ENCODE data around the gene RALGAPB.

Gene RALGAPB

DNA sequence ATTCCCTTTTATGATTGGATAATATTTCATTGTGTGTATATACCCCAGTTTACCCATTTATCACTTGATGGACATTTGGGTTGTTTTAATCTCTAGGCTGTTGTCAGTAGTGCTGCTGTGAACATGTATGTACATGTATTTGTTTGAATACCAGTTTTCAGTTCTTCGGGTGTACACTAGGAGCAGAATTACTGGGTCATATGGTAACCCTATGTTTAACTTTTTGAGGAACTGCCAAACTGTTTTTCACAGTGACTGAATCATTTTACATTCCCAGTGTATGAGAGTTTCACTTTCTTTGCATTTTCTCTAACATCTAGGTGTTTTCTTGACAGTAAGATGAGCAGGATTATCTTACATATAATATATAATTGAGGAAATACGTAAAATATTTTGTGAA, 63.7 kb downstream of the RALGAPB start:
- Histone ChIP-seq H3K27me3 (ENCODE audit: control insufficient read depth, insufficient read depth, low read length) (no peaks in the 10 kb centered on the region), H3K27ac (ENCODE audit: low read length) (no peak overlapping the region), H3K4me1 (ENCODE audit: control insufficient read depth, low read depth, low read length) (no peaks in the 10 kb centered on the region), H3K9me3 (ENCODE audit: control insufficient read depth, low read depth, low read length) (no peaks in the 10 kb centered on the region), H3K36me3 (ENCODE audit: control insufficient read depth, low read depth, low read length) (peaks cover 77% of the 10 kb centered on the region), H3K9ac (ENCODE audit: low read length) (no peak overlapping the region), H3K4me3 (ENCODE audit: low read length) (no peak overlapping the region)

DNA sequence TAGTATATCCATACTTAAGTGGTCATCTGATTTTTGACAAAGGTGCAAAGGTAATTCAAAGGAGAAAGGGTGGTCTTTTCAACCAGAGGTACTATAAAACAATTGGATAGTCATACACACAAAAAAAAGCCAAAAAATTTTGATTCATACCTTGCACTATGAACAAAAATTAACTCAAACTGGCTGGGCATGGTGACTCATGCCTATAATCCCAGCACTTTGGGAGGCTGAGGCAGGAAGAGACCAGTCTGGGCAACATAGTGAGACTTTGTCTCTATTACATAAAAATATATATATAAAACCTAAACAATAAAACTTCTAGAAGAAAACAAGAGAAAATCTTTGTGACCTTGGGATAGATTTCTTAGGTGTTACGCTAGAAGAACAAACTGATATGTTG, 64.5 kb downstream of the RALGAPB start:
- Histone ChIP-seq H3K36me3 (ENCODE audit: control insufficient read depth, low read depth, low read length) (peaks cover 80% of the 10 kb centered on the region), H3K9me3 (ENCODE audit: control insufficient read depth, low read depth, low read length) (no peaks in the 10 kb centered on the region), H3K9ac (ENCODE audit: low read length) (no peak overlapping the region), H3K27ac (ENCODE audit: low read length) (no peak overlapping the region), H3K27me3 (ENCODE audit: control insufficient read depth, insufficient read depth, low read length) (no peaks in the 10 kb centered on the region), H3K4me3 (ENCODE audit: low read length) (no peak overlapping the region), H3K4me1 (ENCODE audit: control insufficient read depth, low read depth, low read length) (no peaks in the 10 kb centered on the region)

- no peak overlapping the region for H3K4me3 ChIP-seq (ENCODE audit: low read length)
- no peak overlapping the region for H3K9ac ChIP-seq (ENCODE audit: low read length)
- no peak overlapping the region for H3K27ac ChIP-seq (ENCODE audit: low read length)
- H3K27me3 ChIP-seq (ENCODE audit: control insufficient read depth, insufficient read depth, low read length): no peaks in the 10 kb centered on the region
- peaks cover 81% of the 10 kb centered on the region for H3K36me3 ChIP-seq (ENCODE audit: control insufficient read depth, low read depth, low read length)
- H3K9me3 ChIP-seq (ENCODE audit: control insufficient read depth, low read depth, low read length): no peaks in the 10 kb centered on the region
- H3K4me1 ChIP-seq (ENCODE audit: control insufficient read depth, low read depth, low read length): no peaks in the 10 kb centered on the region
These were observed 66.1 kb downstream of the RALGAPB start for GRCh38 chr20:38538789-38539188.

DNA sequence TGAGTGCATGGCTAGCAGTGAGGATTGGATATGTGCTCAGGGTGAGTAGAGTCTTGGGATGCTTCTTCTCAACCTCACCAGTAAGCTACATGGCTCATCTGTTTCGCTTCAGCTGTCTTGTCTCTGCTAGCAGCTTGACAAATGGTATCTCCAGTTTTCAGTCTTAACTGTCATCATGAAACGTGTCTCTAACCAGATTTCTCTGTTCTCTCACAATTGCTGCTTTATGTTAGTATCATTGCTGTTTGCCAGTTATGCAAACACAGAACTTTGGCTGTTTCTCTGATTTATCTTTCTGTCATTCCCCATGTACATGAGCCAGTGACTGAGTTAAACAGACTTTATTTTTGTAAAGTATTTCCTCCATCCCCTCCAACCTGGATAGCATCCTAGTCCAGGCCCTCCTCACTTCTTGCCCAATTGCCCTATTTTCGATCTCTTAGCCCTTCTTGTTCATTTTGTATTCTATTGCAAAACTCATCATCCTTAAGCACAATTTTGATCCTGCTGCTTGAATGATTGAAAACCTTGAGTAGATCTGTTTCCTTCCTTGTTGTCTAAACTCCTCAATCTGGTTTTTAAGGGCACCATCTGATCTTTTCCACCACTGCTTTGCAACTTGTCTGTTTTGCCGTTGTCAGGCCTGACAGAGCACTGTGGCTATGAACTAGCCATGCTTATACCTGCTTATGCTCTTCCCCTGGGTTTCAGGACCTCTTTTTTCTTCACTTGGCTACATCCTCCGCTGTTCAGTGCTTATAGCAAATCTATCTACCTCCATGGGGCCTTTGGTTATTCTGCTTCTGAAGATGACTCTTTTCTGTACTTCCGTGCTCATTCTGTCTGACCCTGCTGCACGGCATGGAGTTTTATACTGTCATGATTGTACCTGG, 70.6 kb downstream of the RALGAPB start:
- no peak overlapping the region for H3K27ac ChIP-seq (ENCODE audit: low read length)
- H3K9me3 ChIP-seq (ENCODE audit: control insufficient read depth, low read depth, low read length): no peaks in the 10 kb centered on the region
- no peaks in the 10 kb centered on the region for H3K27me3 ChIP-seq (ENCODE audit: control insufficient read depth, insufficient read depth, low read length)
- H3K4me3 ChIP-seq (ENCODE audit: low read length): no peak overlapping the region
- no peak overlapping the region for H3K9ac ChIP-seq (ENCODE audit: low read length)
- peaks cover 83% of the 10 kb centered on the region for H3K36me3 ChIP-seq (ENCODE audit: control insufficient read depth, low read depth, low read length)
- H3K4me1 ChIP-seq (ENCODE audit: control insufficient read depth, low read depth, low read length): no peaks in the 10 kb centered on the region

GRCh38 chr20:38545771-38546170, 73.1 kb downstream of the RALGAPB start:
- Histone ChIP-seq H3K9me3 (ENCODE audit: control insufficient read depth, low read depth, low read length) (no peaks in the 10 kb centered on the region), H3K9ac (ENCODE audit: low read length) (no peak overlapping the region), H3K4me3 (ENCODE audit: low read length) (no peak overlapping the region), H3K36me3 (ENCODE audit: control insufficient read depth, low read depth, low read length) (peaks cover 67% of the 10 kb centered on the region), H3K27ac (ENCODE audit: low read length) (no peak overlapping the region), H3K4me1 (ENCODE audit: control insufficient read depth, low read depth, low read length) (no peaks in the 10 kb centered on the region), H3K27me3 (ENCODE audit: control insufficient read depth, insufficient read depth, low read length) (no peaks in the 10 kb centered on the region)

- no peaks in the 10 kb centered on the region for H3K4me1 ChIP-seq (ENCODE audit: control insufficient read depth, low read depth, low read length)
- H3K27me3 ChIP-seq (ENCODE audit: control insufficient read depth, insufficient read depth, low read length): no peaks in the 10 kb centered on the region
- H3K9me3 ChIP-seq (ENCODE audit: control insufficient read depth, low read depth, low read length): no peaks in the 10 kb centered on the region
- no peak overlapping the region for H3K9ac ChIP-seq (ENCODE audit: low read length)
- no peak overlapping the region for H3K4me3 ChIP-seq (ENCODE audit: low read length)
- no peak overlapping the region for H3K27ac ChIP-seq (ENCODE audit: low read length)
- H3K36me3 ChIP-seq (ENCODE audit: control insufficient read depth, low read depth, low read length): peaks cover 68% of the 10 kb centered on the region
These were observed 74.8 kb downstream of the RALGAPB start for GRCh38 chr20:38547288-38548085.

GRCh38 chr20:38548356-38549083, 75.9 kb downstream of the RALGAPB start:
- Histone ChIP-seq H3K27me3 (ENCODE audit: control insufficient read depth, insufficient read depth, low read length) (no peaks in the 10 kb centered on the region), H3K27ac (ENCODE audit: low read length) (no peak overlapping the region), H3K36me3 (ENCODE audit: control insufficient read depth, low read depth, low read length) (peaks cover 67% of the 10 kb centered on the region), H3K4me3 (ENCODE audit: low read length) (no peak overlapping the region), H3K9me3 (ENCODE audit: control insufficient read depth, low read depth, low read length) (no peaks in the 10 kb centered on the region), H3K9ac (ENCODE audit: low read length) (no peak overlapping the region), H3K4me1 (ENCODE audit: control insufficient read depth, low read depth, low read length) (no peaks in the 10 kb centered on the region)

DNA sequence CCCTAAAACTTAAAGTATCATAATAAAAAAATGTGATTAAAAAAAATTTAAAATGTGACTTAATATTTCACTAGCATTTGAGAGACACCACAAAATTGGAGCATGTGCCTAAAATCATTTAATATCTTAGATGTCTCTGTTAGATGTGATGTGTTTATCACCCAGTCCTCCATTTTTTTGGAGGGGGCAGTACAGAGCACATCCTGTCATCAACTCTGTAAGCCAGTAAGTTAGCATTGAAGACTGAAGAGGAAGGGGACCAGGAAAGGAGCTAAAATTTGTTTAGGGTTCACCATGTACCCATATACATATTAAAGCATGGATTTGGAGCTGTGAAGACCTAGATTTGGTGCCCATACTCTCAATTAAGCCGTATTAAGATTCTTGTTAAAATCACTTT, 77.6 kb downstream of the RALGAPB start:
- Histone ChIP-seq H3K4me1 (ENCODE audit: control insufficient read depth, low read depth, low read length) (no peaks in the 10 kb centered on the region), H3K27me3 (ENCODE audit: control insufficient read depth, insufficient read depth, low read length) (no peaks in the 10 kb centered on the region), H3K9ac (ENCODE audit: low read length) (no peak overlapping the region), H3K4me3 (ENCODE audit: low read length) (no peak overlapping the region), H3K27ac (ENCODE audit: low read length) (no peak overlapping the region), H3K9me3 (ENCODE audit: control insufficient read depth, low read depth, low read length) (no peaks in the 10 kb centered on the region), H3K36me3 (ENCODE audit: control insufficient read depth, low read depth, low read length) (peaks cover 70% of the 10 kb centered on the region)

GRCh38 chr20:38551056-38551626, 78.5 kb downstream of the RALGAPB start:
- H3K4me3 ChIP-seq (ENCODE audit: low read length): no peak overlapping the region
- no peaks in the 10 kb centered on the region for H3K27me3 ChIP-seq (ENCODE audit: control insufficient read depth, insufficient read depth, low read length)
- peaks cover 65% of the 10 kb centered on the region for H3K36me3 ChIP-seq (ENCODE audit: control insufficient read depth, low read depth, low read length)
- H3K9me3 ChIP-seq (ENCODE audit: control insufficient read depth, low read depth, low read length): no peaks in the 10 kb centered on the region
- no peaks in the 10 kb centered on the region for H3K4me1 ChIP-seq (ENCODE audit: control insufficient read depth, low read depth, low read length)
- no peak overlapping the region for H3K9ac ChIP-seq (ENCODE audit: low read length)
- no peak overlapping the region for H3K27ac ChIP-seq (ENCODE audit: low read length)

- Histone ChIP-seq H3K4me3 (ENCODE audit: low read length) (no peak overlapping the region), H3K9ac (ENCODE audit: low read length) (no peak overlapping the region), H3K27me3 (ENCODE audit: control insufficient read depth, insufficient read depth, low read length) (no peaks in the 10 kb centered on the region), H3K4me1 (ENCODE audit: control insufficient read depth, low read depth, low read length) (no peaks in the 10 kb centered on the region), H3K36me3 (ENCODE audit: control insufficient read depth, low read depth, low read length) (peaks cover 53% of the 10 kb centered on the region), H3K9me3 (ENCODE audit: control insufficient read depth, low read depth, low read length) (no peaks in the 10 kb centered on the region), H3K27ac (ENCODE audit: low read length) (no peak overlapping the region)
These were observed 82.3 kb downstream of the RALGAPB start for GRCh38 chr20:38554986-38555385.

- no peaks in the 10 kb centered on the region for H3K4me1 ChIP-seq (ENCODE audit: control insufficient read depth, low read depth, low read length)
- H3K9ac ChIP-seq (ENCODE audit: low read length): no peak overlapping the region
- H3K36me3 ChIP-seq (ENCODE audit: control insufficient read depth, low read depth, low read length): peaks cover 53% of the 10 kb centered on the region
- H3K4me3 ChIP-seq (ENCODE audit: low read length): no peak overlapping the region
- H3K27me3 ChIP-seq (ENCODE audit: control insufficient read depth, insufficient read depth, low read length): no peaks in the 10 kb centered on the region
- H3K27ac ChIP-seq (ENCODE audit: low read length): no peak overlapping the region
- no peaks in the 10 kb centered on the region for H3K9me3 ChIP-seq (ENCODE audit: control insufficient read depth, low read depth, low read length)
These were observed 82.8 kb downstream of the RALGAPB start for GRCh38 chr20:38555395-38555794.

All from iPS-18a (cell line).